CD4-positive, alpha-beta memory T cell (primary cell): ENCODE data around the gene SACS. TPM values are rescaled to one million over a fixed set of nuclear protein-coding genes. Genes with fewer than 3 reads are reported as not detected.
"Not testable (repeated sequence)": the region's sequence is repeated elsewhere in the genome, so short reads cannot be mapped to it uniquely, and the experiment has no call there.

Experiments
- CTCF ChIA-PET: fragments of 350-600 bp; sonication (Branson Sonifier 250); formaldehyde crosslinking; loops from one replicate; lab custom pipeline; 2021; ENCODE audit warnings: inconsistent platforms; ENCODE audit not compliant: partially characterized antibody; lab: Charles Lee
- POLR2A ChIA-PET: fragments of 350-600 bp; sonication (Branson Sonifier 250); formaldehyde crosslinking; loops from one replicate; lab custom pipeline; 2021; ENCODE audit not compliant: partially characterized antibody; lab: Charles Lee
- DNase-seq, 5 donors: peaks; one replicate each; pipeline versions ENCODE4 v3.0.0 to v3.0.0-alpha.2; 2020 to 2022; ENCODE audit warnings: mixed read lengths in 1 of 5
- H3K27ac ChIP-seq: one replicate; pipeline ENCODE4 v1.7.0; 2013; ENCODE audit warnings: low read depth, low read length
- H3K27me3 ChIP-seq: 2 replicates; pipeline ENCODE4 v1.7.0; 2013; ENCODE audit warnings: mild to moderate bottlenecking, low read length, moderate library complexity; ENCODE audit not compliant: insufficient read depth
- H3K36me3 ChIP-seq: 2 replicates; pipeline ENCODE4 v1.7.0; 2013; ENCODE audit warnings: mild to moderate bottlenecking, low read length, moderate library complexity; ENCODE audit not compliant: insufficient read depth
- H3K4me1 ChIP-seq: 2 replicates; pipeline ENCODE4 v1.7.0; 2013; ENCODE audit warnings: mild to moderate bottlenecking, low read length, moderate library complexity; ENCODE audit not compliant: insufficient read depth
- H3K4me3 ChIP-seq, 2 donors: one replicate each; pipeline ENCODE4 v1.7.0; 2013; ENCODE audit warnings: low read length in 2 of 2, mild to moderate bottlenecking in 1 of 2
- H3K9me3 ChIP-seq, 2 donors: one replicate each; pipeline ENCODE4 v1.7.0; 2013; ENCODE audit warnings: low read length in 2 of 2, control low read depth in 1 of 2; ENCODE audit not compliant: control insufficient read depth in 1 of 2
- H3K27ac Mint-ChIP-seq, 7 donors: one replicate each; pipeline ENCODE4 v1.8.0; 2020 to 2021; ENCODE audit warnings: mixed read lengths in 7 of 7, mild to moderate bottlenecking in 6 of 7, inconsistent platforms in 3 of 7, moderate library complexity in 3 of 7
- H3K27me3 Mint-ChIP-seq, 2 donors: one replicate each; pipeline ENCODE4 v1.8.0; 2020 to 2021; ENCODE audit warnings: mixed read lengths in 2 of 2
- H3K36me3 Mint-ChIP-seq, 2 donors: one replicate each; pipeline ENCODE4 v1.8.0; 2020 to 2021; ENCODE audit warnings: mixed read lengths in 2 of 2, inconsistent platforms in 1 of 2, mild to moderate bottlenecking in 1 of 2
- H3K4me1 Mint-ChIP-seq, 4 donors: one replicate each; pipeline ENCODE4 v1.8.0; 2020 to 2021; ENCODE audit warnings: mixed read lengths in 4 of 4, mild to moderate bottlenecking in 1 of 4
- H3K4me3 Mint-ChIP-seq, 8 donors: one replicate each; pipeline ENCODE4 v1.8.0; 2020 to 2021; ENCODE audit warnings: mixed read lengths in 8 of 8, mild to moderate bottlenecking in 7 of 8, moderate library complexity in 6 of 8, inconsistent platforms in 3 of 8
- H3K9me3 Mint-ChIP-seq, 8 donors: one replicate each; pipeline ENCODE4 v1.8.0; 2020 to 2021; ENCODE audit warnings: mixed read lengths in 8 of 8, mild to moderate bottlenecking in 5 of 8, inconsistent platforms in 3 of 8, moderate library complexity in 1 of 8
- intact Hi-C: fragments of 100-400 bp; cut with micrococcal nuclease; formaldehyde crosslinking; loops from one replicate; pipeline ENCODE4 v1.15.1; 2023
- polyA plus RNA-seq, 2 donors: library from polyadenylated mRNA; unstranded; fragments of 300-500 nt; fragmentation: Illumina TruSeq; gene quantifications; one replicate each; pipeline ENCODE4 v1.2.3, GENCODE V29; 2021
- total RNA-seq, 2 experiments: library from RNA; stranded (reverse); gene quantifications; one replicate each; pipeline ENCODE4 v1.2.3, GENCODE V29; 2021

SACS gene
- total and polyA plus RNA-seq, 4 experiments from 2014 or later: 5.2 to 32.8 (median 18.3) TPM

DNA sequence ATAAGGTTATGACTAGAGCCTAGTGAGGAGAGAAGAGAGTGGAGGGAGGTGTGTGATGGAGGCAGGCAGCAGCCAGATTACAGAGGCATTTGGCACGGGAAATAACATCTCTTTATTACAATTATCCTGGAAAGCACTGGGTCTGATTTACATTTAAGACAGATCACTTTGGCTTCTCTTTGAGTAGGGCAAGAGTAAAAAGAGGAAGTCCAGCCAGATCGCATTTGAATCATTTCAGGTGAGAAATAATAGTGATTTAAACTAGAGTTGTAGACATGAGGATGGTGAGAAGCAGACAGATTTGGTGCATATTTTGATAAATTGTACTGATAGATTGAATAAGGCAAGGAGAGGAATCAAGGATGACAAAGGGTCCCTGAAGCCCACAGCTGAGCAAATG lies 9.6 kb upstream of the SACS start:
- CTCF ChIA-PET: no interaction called here
- Mint-ChIP-seq H3K27me3 (no peaks in the 10 kb centered on the region), H3K9me3 (no peaks in the 10 kb centered on the region), H3K27ac (no peak overlapping the region), H3K4me1 (peaks cover 0 to 3% (median 0%) of the 10 kb centered on the region in 4 donors), H3K36me3 (no peaks in the 10 kb centered on the region), H3K4me3 (no peak overlapping the region)
- no peak overlapping the region for H3K4me3 ChIP-seq
- no peaks in the 10 kb centered on the region for H3K36me3 ChIP-seq
- intact Hi-C loops: no loop called here
- H3K27me3 ChIP-seq: no peaks in the 10 kb centered on the region
- no peak overlapping the region for H3K27ac ChIP-seq
- H3K4me1 ChIP-seq: no peaks in the 10 kb centered on the region
- DNase-seq: no peak
- POLR2A ChIA-PET: no interaction called here
- no peaks in the 10 kb centered on the region for H3K9me3 ChIP-seq

DNA sequence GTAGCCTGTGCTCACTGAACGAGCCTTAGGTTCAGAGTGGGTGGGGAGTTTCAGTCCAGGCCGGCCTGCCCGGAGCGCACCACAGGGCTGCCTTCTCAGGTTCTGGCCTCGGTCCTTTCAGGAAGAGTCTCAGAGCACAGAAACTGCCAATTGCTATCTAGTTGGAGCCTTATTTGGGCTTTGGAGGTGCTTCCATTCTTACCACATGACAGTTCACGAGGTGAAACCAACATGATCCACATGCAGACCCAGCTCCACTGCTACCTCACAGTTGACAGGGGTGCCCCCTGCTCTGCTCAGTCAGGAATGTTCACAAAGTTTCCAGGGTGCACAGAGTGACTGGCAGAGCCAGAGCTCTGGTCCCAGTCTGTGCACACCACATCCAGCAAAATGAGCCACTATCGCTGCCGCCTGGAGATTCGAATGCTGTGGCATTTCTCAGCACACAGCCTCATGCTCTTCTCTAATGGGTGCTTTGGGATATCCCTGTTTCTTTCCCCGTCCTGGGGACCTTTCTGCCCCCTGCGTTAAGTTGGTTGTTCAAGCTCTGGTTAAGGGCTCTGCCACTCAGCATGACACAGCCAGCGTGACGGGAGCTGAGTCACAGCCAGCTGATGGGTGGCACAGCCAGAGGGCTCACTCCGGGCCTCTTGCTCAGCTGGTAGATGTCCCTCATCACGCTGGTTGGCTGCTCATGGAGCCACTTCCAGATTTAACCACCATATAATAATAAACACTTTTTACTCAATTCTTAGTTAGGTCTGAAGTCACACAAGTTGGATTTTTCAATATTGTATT lies 7.5 kb upstream of the SACS start:
- intact Hi-C loops: no loop called here
- H3K27ac Mint-ChIP-seq: no peak overlapping the region

DNA sequence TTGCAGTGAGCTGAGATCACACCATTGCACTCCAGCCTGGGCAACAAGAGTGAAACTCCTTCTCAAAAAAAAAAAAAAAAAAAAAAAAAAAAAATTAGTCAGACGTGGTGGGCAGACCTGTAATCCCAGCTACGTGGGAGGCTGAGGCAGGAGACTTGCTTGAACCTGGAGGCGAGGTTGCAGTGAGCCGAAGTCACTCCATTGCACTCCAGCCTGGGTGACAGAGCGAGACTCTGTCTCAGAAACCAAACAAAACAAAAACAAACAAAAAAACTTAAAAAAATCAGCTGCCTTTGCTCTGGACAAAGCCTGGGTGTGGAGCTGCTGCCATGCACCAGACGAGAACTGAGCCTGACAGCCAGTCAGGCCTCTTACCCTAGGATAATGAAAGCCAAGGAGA lies 6.8 kb upstream of the SACS start:
- H3K36me3 Mint-ChIP-seq, H3K4me1 ChIP-seq, intact Hi-C loops, H3K27ac ChIP-seq, POLR2A ChIA-PET, H3K4me1 Mint-ChIP-seq, H3K27ac Mint-ChIP-seq, H3K9me3 Mint-ChIP-seq, H3K4me3 ChIP-seq, H3K27me3 Mint-ChIP-seq, H3K27me3 ChIP-seq, H3K9me3 ChIP-seq, H3K36me3 ChIP-seq, DNase-seq, H3K4me3 Mint-ChIP-seq: not testable (repeated sequence)
- CTCF ChIA-PET: interaction anchor here (0.9 kb wide), 1 partner anchor 13 kb away, joined by 3 read pairs; no protein-coding TSS in a partner anchor

More for the DNA sequence above, 7.5 kb upstream of the SACS start:
- Histone ChIP-seq H3K4me1 (no peaks in the 10 kb centered on the region), H3K4me3 (no peak overlapping the region), H3K27me3 (no peaks in the 10 kb centered on the region), H3K9me3 (no peaks in the 10 kb centered on the region), H3K27ac (no peak overlapping the region), H3K36me3 (no peaks in the 10 kb centered on the region)
- Mint-ChIP-seq H3K4me3 (no peak overlapping the region), H3K36me3 (no peaks in the 10 kb centered on the region), H3K9me3 (no peaks in the 10 kb centered on the region), H3K4me1 (peaks cover 0 to 3% (median 0%) of the 10 kb centered on the region in 4 donors), H3K27me3 (peaks cover 0 to 6% of the 10 kb centered on the region in 2 donors)
- ChIA-PET CTCF (no interaction called here), POLR2A (no interaction called here)
- no peak for DNase-seq

DNA sequence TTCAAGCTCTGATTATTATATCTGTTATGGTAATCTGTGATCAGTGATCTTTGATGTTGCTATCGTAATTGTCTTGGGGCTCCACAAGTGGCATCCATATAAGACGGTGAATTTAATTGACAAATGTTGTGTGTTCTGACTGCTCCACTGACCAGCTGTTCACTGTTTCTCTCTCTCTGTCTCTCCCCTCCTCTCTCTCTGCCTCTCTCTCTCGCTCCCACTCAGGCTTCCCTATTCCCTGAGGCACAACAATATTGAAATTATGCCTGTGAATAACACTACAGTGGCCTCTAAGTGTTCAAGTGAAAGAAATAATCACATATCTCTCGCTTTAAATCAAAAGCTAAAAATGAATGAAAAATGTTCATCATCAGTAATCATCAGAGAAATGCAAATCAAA lies 4.4 kb upstream of the SACS start:
- CTCF ChIA-PET: no interaction called here
- no peaks in the 10 kb centered on the region for H3K4me1 ChIP-seq
- Mint-ChIP-seq H3K36me3 (no peaks in the 10 kb centered on the region), H3K9me3 (no peaks in the 10 kb centered on the region), H3K4me3 (no peak overlapping the region), H3K27me3 (peaks cover 6 to 11% of the 10 kb centered on the region in 2 donors), H3K4me1 (peaks cover 2 to 10% (median 5%) of the 10 kb centered on the region in 4 donors), H3K27ac (no peak overlapping the region)
- no peaks in the 10 kb centered on the region for H3K36me3 ChIP-seq
- no peaks in the 10 kb centered on the region for H3K9me3 ChIP-seq
- POLR2A ChIA-PET: no interaction called here
- H3K4me3 ChIP-seq: no peak overlapping the region
- intact Hi-C loops: no loop called here
- peaks cover 5% of the 10 kb centered on the region for H3K27me3 ChIP-seq
- no peak for DNase-seq
- no peak overlapping the region for H3K27ac ChIP-seq

DNA sequence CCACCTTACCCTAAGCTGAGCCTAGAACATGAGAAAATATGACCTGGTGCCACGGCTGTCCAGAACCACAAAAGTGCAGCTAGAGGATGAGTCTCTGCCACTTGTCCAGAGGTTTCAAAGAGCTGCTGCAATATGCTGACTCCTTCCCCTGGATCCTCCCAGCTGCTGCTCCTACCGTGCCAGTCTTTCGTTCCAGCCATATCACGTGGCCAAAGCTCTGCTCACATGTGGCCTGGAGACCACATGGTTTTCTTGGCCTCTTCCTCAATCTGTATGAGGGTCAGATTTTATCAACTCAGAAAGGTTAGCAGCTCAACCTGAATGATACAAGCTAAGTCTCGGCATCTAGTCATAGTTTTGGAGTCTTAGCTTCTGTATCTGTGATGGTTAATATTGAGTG lies 3.2 kb upstream of the SACS start:
- H3K36me3 Mint-ChIP-seq: no peaks in the 10 kb centered on the region
- peaks cover 2 to 9% (median 6%) of the 10 kb centered on the region in 4 donors for H3K4me1 Mint-ChIP-seq
- H3K27me3 Mint-ChIP-seq: peaks cover 11 to 18% of the 10 kb centered on the region in 2 donors
- Histone ChIP-seq H3K4me1 (no peaks in the 10 kb centered on the region), H3K27me3 (peaks cover 5% of the 10 kb centered on the region), H3K9me3 (no peaks in the 10 kb centered on the region), H3K36me3 (no peaks in the 10 kb centered on the region), H3K4me3 (no peak overlapping the region), H3K27ac (no peak overlapping the region)
- no peak overlapping the region for H3K4me3 Mint-ChIP-seq
- ChIA-PET CTCF (no interaction called here), POLR2A (no interaction called here)
- no peaks in the 10 kb centered on the region for H3K9me3 Mint-ChIP-seq
- DNase-seq: no peak
- intact Hi-C loops: no loop called here
- H3K27ac Mint-ChIP-seq: no peak overlapping the region

DNA sequence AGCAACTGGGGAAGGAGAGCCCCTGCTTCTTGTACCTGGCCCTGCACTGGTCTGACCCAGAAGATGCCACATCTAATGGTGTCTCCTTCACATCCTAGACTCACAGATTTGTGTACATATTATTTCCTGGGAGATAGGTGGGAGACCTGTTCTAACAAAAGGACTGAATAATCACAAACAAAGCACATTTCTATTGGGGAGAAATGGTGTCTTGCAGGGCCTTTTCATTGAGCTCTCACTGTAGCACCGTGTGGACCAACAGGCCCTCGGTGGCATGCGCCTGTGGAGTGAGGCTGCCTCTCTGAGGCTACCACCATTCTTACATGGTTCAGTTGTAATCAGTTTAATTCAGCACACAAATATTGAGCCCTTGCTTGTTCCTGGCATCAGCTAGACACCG lies 989 bp upstream of the SACS start:
- Mint-ChIP-seq H3K27me3 (peaks cover 22 to 29% of the 10 kb centered on the region in 2 donors), H3K4me1 (peaks cover 2 to 9% (median 6%) of the 10 kb centered on the region in 4 donors), H3K9me3 (no peaks in the 10 kb centered on the region), H3K36me3 (no peaks in the 10 kb centered on the region), H3K27ac (no peak overlapping the region), H3K4me3 (no peak overlapping the region)
- H3K4me3 ChIP-seq: no peak overlapping the region
- H3K4me1 ChIP-seq: no peaks in the 10 kb centered on the region
- no peak for DNase-seq
- intact Hi-C loops: no loop called here
- ChIA-PET POLR2A (interaction anchor here (0.5 kb wide), 1 partner anchor 593 kb away, joined by 3 read pairs; no protein-coding TSS in a partner anchor), CTCF (interaction anchor here (1.2 kb wide), 1 partner anchor 172 kb away, joined by 3 read pairs; no protein-coding TSS in a partner anchor)
- H3K9me3 ChIP-seq: no peaks in the 10 kb centered on the region
- peaks cover 5% of the 10 kb centered on the region for H3K27me3 ChIP-seq
- H3K36me3 ChIP-seq: no peaks in the 10 kb centered on the region
- no peak overlapping the region for H3K27ac ChIP-seq

DNA sequence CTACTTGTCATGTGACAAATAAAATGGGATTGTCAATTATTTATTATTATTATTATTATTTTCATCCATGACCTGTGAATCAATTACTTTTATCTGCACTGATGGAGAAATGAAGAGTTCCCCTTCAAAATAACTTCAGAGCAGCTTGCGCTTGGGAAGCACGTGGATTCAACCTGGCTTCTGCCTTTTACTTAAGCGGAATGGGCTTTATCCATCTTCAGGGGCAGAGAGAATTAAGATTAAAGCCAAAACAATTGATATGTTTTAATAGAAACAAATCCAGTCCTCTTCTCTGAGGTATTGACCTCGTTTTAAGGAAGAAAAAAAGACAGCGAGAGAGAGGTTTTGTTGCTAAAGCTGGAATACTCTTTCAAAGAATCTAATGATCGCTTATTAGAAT lies 876 bp downstream of the SACS start:
- Mint-ChIP-seq H3K4me1 (peaks cover 2 to 9% (median 6%) of the 10 kb centered on the region in 4 donors), H3K36me3 (no peaks in the 10 kb centered on the region), H3K27me3 (peaks cover 24 to 36% of the 10 kb centered on the region in 2 donors), H3K9me3 (no peaks in the 10 kb centered on the region), H3K27ac (no peak overlapping the region), H3K4me3 (no peak overlapping the region)
- Histone ChIP-seq H3K27me3 (peaks cover 5% of the 10 kb centered on the region), H3K4me3 (no peak overlapping the region), H3K9me3 (no peaks in the 10 kb centered on the region), H3K27ac (no peak overlapping the region), H3K36me3 (no peaks in the 10 kb centered on the region), H3K4me1 (no peaks in the 10 kb centered on the region)
- ChIA-PET CTCF (no interaction called here), POLR2A (no interaction called here)
- intact Hi-C loops: no loop called here
- no peak for DNase-seq
